ENCODE measurements around the gene NFASC.

NFASC gene

GRCh38 chr1:204928671-204929486, 58.2 kb downstream of the NFASC start:
- DNase-seq (ENCODE audit: low spot score), result no peak

GRCh38 chr1:204929487-204930154, 59.0 kb downstream of the NFASC start:
- DNase-seq (ENCODE audit: low spot score), result no peak

GRCh38 chr1:204930155-204930523, 59.5 kb downstream of the NFASC start:
- no peak for DNase-seq (ENCODE audit: low spot score)

- no peak for DNase-seq (ENCODE audit: low spot score)
These were observed 60.7 kb downstream of the NFASC start for GRCh38 chr1:204931313-204931712.

- DNase-seq (ENCODE audit: low spot score), result no peak
These were observed 61.3 kb downstream of the NFASC start for GRCh38 chr1:204931768-204932572.

GRCh38 chr1:204932573-204932909, 61.9 kb downstream of the NFASC start:
- DNase-seq (ENCODE audit: low spot score), result no peak

GRCh38 chr1:204935155-204935554, 64.5 kb downstream of the NFASC start:
- no peak for DNase-seq (ENCODE audit: low spot score)

GRCh38 chr1:204936765-204937164, 66.1 kb downstream of the NFASC start:
- no peak for DNase-seq (ENCODE audit: low spot score)

- no peak for DNase-seq (ENCODE audit: low spot score)
These were observed 67.2 kb downstream of the NFASC start for GRCh38 chr1:204937901-204938300.

- no peak for DNase-seq (ENCODE audit: low spot score)
These were observed 69.9 kb downstream of the NFASC start for GRCh38 chr1:204940591-204940990.

- DNase-seq (ENCODE audit: low spot score), result peak; percentile 79
These were observed 71.0 kb downstream of the NFASC start for GRCh38 chr1:204941421-204942338.

- DNase-seq (ENCODE audit: low spot score), result no peak
These were observed 72.8 kb downstream of the NFASC start for GRCh38 chr1:204943495-204943894.

GRCh38 chr1:204944662-204945061, 74.0 kb downstream of the NFASC start:
- DNase-seq (ENCODE audit: low spot score), result no peak

GRCh38 chr1:204945565-204945977, 74.9 kb downstream of the NFASC start:
- DNase-seq (ENCODE audit: low spot score), result no peak

- DNase-seq (ENCODE audit: low spot score), result no peak
These were observed 76.0 kb downstream of the NFASC start for GRCh38 chr1:204946640-204947039.

GRCh38 chr1:204947338-204947737, 76.7 kb downstream of the NFASC start:
- DNase-seq (ENCODE audit: low spot score), result no peak

- DNase-seq (ENCODE audit: low spot score), result no peak
These were observed 77.1 kb downstream of the NFASC start for GRCh38 chr1:204947747-204948146.

- DNase-seq (ENCODE audit: low spot score), result no peak
These were observed 79.8 kb downstream of the NFASC start for GRCh38 chr1:204950353-204951001.

- DNase-seq (ENCODE audit: low spot score), result no peak
These were observed 88.0 kb downstream of the NFASC start for GRCh38 chr1:204958317-204959307.

GRCh38 chr1:204959374-204959773, 88.7 kb downstream of the NFASC start:
- no peak for DNase-seq (ENCODE audit: low spot score)

Data from AG08396 (cell line).